K562 (cell line): ENCODE results near the gene PSMA7. TPM values are rescaled to one million over a fixed set of nuclear protein-coding genes. Genes with fewer than 3 reads are reported as not detected.
A peak's percentile ranks its signal among the peaks of the same experiment; 100 is the strongest.

Source experiments
- ATAC-seq: fragments of 200-7000 bp; cut with Tn5 transposase; 3 replicates; pipeline ENCODE4 v1.9.1; 2020; ENCODE audit warnings: moderate library complexity
- BruUV-seq: library from RNA; stranded (reverse); fragments of 400-500 nt; replicated peaks from 2 replicates; lab custom pipeline; 2021; lab: Mats Ljungman, UMichigan
- CTCF ChIA-PET: fragments of 300-600 bp; formaldehyde crosslinking; extraction: SDS; loops from one replicate; lab custom pipeline; 2021; ENCODE audit warnings: low intra/inter-chr PET ratio; lab: Yijun Ruan, JAX
- POLR2A ChIA-PET: fragments of 300-600, 350-650 bp; sonication (Branson Sonifier 250); formaldehyde crosslinking; extraction: SDS; loops from one replicate; lab custom pipeline; 2021; ENCODE audit warnings: antibody characterized with exemption, inconsistent platforms; lab: Yijun Ruan, JAX
- DNase-seq, 4 experiments: peaks; one replicate each; pipeline versions ENCODE4 v3.0.0 to v3.0.0-alpha.2; 2011 to 2018; ENCODE audit warnings: low spot score in 3 of 4, mixed read lengths in 3 of 4; ENCODE audit errors: extremely low read depth in 1 of 4
- FAIRE-seq: peaks from 2 replicates; lab custom pipeline; 2011; peaks lifted over from hg19 to GRCh38; lab: Jason Lieb, UNC
- H2AFZ ChIP-seq: 2 replicates; pipeline ENCODE4 v1.6.0; 2011; ENCODE audit warnings: low read depth, low read length, control low read depth, inconsistent platforms
- H3K27ac ChIP-seq: fragments of 200-600 bp; 3 replicates; pipeline ENCODE4 v1.8.0; 2011; ENCODE audit warnings: low read depth, mild to moderate bottlenecking, control low read depth, inconsistent platforms, low read length, moderate library complexity, mixed read lengths; ENCODE audit errors: extremely low read depth
- H3K27me3 ChIP-seq, 2 experiments: fragments of 300-600 bp in 1 of 2; 2 replicates in 1 of 2; 3 replicates in 1 of 2; pipeline versions ENCODE4 v1.6.0 to v1.8.0; 2011; ENCODE audit warnings: inconsistent platforms in 2 of 2, low read length in 2 of 2, mild to moderate bottlenecking in 1 of 2, mixed read lengths in 1 of 2, moderate library complexity in 1 of 2; ENCODE audit not compliant: control insufficient read depth in 2 of 2, insufficient read depth in 2 of 2
- H3K36me3 ChIP-seq: fragments of 300-600 bp; 3 replicates; pipeline ENCODE4 v1.8.0; 2011; ENCODE audit warnings: mild to moderate bottlenecking, low read length, inconsistent platforms; ENCODE audit not compliant: control insufficient read depth, insufficient read depth
- H3K4me1 ChIP-seq, 2 experiments: fragments of 200-600 bp in 1 of 2; replicated peaks in 1 of 2; 2 replicates in 1 of 2; 3 replicates in 1 of 2; pipeline versions ENCODE4 v1.5.1 to v1.8.0; 2011; ENCODE audit warnings: inconsistent platforms in 2 of 2, low read length in 2 of 2, mild to moderate bottlenecking in 1 of 2, mixed read lengths in 1 of 2, moderate library complexity in 1 of 2; ENCODE audit not compliant: control insufficient read depth in 2 of 2, insufficient read depth in 2 of 2
- H3K4me2 ChIP-seq: 2 replicates; pipeline ENCODE4 v1.6.1; 2011; ENCODE audit warnings: low read length, control low read depth, inconsistent platforms, mixed read lengths; ENCODE audit not compliant: insufficient read depth
- H3K4me3 ChIP-seq: fragments of 200-600 bp; sonication (generic), shearing (Covaris generic); 2 replicates; pipeline ENCODE4 v1.5.1; 2016; ENCODE audit warnings: control low read depth, inconsistent platforms
- H3K79me2 ChIP-seq: fragments of 200-600 bp; 3 replicates; pipeline ENCODE4 v1.8.0; 2011; ENCODE audit warnings: low read length, inconsistent platforms; ENCODE audit not compliant: control insufficient read depth, insufficient read depth
- H3K9ac ChIP-seq, 2 experiments: 2 replicates each; pipeline versions ENCODE4 v1.6.0 to v1.6.1; 2011; ENCODE audit warnings: low read depth in 2 of 2, low read length in 2 of 2, control low read depth in 1 of 2, inconsistent platforms in 1 of 2, mild to moderate bottlenecking in 1 of 2, mixed read lengths in 1 of 2; ENCODE audit not compliant: insufficient read depth in 1 of 2
- H3K9me1 ChIP-seq: one replicate; pipeline ENCODE4 v1.6.0; 2011; ENCODE audit warnings: inconsistent platforms, mild to moderate bottlenecking, low read length, moderate library complexity; ENCODE audit not compliant: control insufficient read depth, insufficient read depth
- H3K9me3 ChIP-seq: replicated peaks from 2 replicates; pipeline ENCODE4 v1.5.1; 2011; ENCODE audit warnings: low read depth, low read length, inconsistent platforms; ENCODE audit not compliant: control insufficient read depth, insufficient read depth
- H4K20me1 ChIP-seq: replicated peaks from 2 replicates; pipeline ENCODE4 v1.6.1; 2011; ENCODE audit warnings: low read length, inconsistent platforms, mixed read lengths; ENCODE audit not compliant: control insufficient read depth, insufficient read depth
- CBFB ChIP-seq: sonication (generic); formaldehyde crosslinking; IDR thresholded peaks from 2 replicates; pipeline ENCODE4 v1.4.0; 2020; ENCODE audit warnings: mild to moderate bottlenecking, missing genetic modification reagents
- HNRNPL ChIP-seq: fragments of 200-400 bp; formaldehyde crosslinking; IDR thresholded peaks from 2 replicates; pipeline ENCODE4 v1.6.1; 2017; ENCODE audit warnings: low read depth, mild to moderate bottlenecking, low read length
- MNT ChIP-seq, 2 experiments: fragments of 450-650 bp; conservative IDR thresholded peaks; 2 replicates each; pipeline ENCODE4 v1.6.1; 2017; ENCODE audit warnings: mild to moderate bottlenecking in 2 of 2, moderate library complexity in 2 of 2
- PCBP1 ChIP-seq: fragments of 200-400 bp; formaldehyde crosslinking; IDR thresholded peaks from 2 replicates; pipeline ENCODE4 v1.6.1; 2018; ENCODE audit warnings: mild to moderate bottlenecking, low read depth, low read length; ENCODE audit not compliant: poor library complexity, severe bottlenecking
- RBFOX2 ChIP-seq: fragments of 200-400 bp; formaldehyde crosslinking; IDR thresholded peaks from 2 replicates; pipeline ENCODE4 v1.6.1; 2017; ENCODE audit warnings: low read depth, mild to moderate bottlenecking, low read length, moderate library complexity
- UBTF ChIP-seq, 2 experiments: IDR thresholded peaks; 2 replicates each; pipeline ENCODE4 v1.6.1; 2012; ENCODE audit warnings: improper control_type of control experiment in 2 of 2, low read depth in 2 of 2, low read length in 2 of 2, borderline replicate concordance in 1 of 2
- YY1 ChIP-seq, 3 experiments: IDR thresholded peaks; 2 replicates each; pipeline ENCODE4 v1.6.1; 2011; ENCODE audit warnings: low read length in 2 of 3, mild to moderate bottlenecking in 2 of 3, moderate library complexity in 2 of 3, borderline replicate concordance in 1 of 3, control low read depth in 1 of 3, low read depth in 1 of 3; ENCODE audit not compliant: insufficient read depth in 3 of 3, insufficient replicate concordance in 2 of 3, control insufficient read depth in 1 of 3, insufficient read length in 1 of 3; ENCODE audit errors: extremely low read depth in 1 of 3
- ZBTB11 ChIP-seq, 3 experiments: fragments of 200-800 bp in 1 of 3; fragments of 250-450 bp in 1 of 3; fragments of 450-650 bp in 1 of 3; sonication (Bioruptor Pico) in 1 of 3; sonication (Bioruptor generic) in 1 of 3; formaldehyde crosslinking in 1 of 3; IDR thresholded peaks; 2 replicates each; pipeline versions ENCODE4 v1.6.1 to v1.8.0; 2016 to 2022; ENCODE audit warnings: mild to moderate bottlenecking in 2 of 3, missing genetic modification characterization in 2 of 3, missing compliant biosample characterization in 1 of 3, moderate library complexity in 1 of 3
- ZNF324 ChIP-seq: fragments of 250-450 bp; sonication (Bioruptor Pico); IDR thresholded peaks from 2 replicates; pipeline ENCODE4 v1.4.0; 2020; ENCODE audit warnings: mild to moderate bottlenecking
- whole genome bisulfite sequencing: fragments of 100-300 bp; shearing (Covaris generic); methylation state at CpG from one replicate; pipeline ENCODE4 v1.1.6; 2016; ENCODE audit warnings: low coverage, mixed read lengths; ENCODE audit not compliant: insufficient coverage; ENCODE audit errors: missing lambda C conversion rate; 5-methylcytosine and 5-hydroxymethylcytosine counted together
- in situ Hi-C: fragments of 300-500 bp; cut with MboI; formaldehyde crosslinking; loops from 4 replicates; pipeline ENCODE4 v1.15.0; 2018; ENCODE audit warnings: inconsistent platforms, mixed read lengths
- intact Hi-C: fragments of 100-400 bp; cut with micrococcal nuclease; formaldehyde crosslinking; loops from 2 replicates; pipeline ENCODE4 v1.14.2; 2022
- polyA plus RNA-seq, 8 experiments: library from polyadenylated mRNA; depleted of rRNA in 4 of 8; stranded (reverse) in 5 of 8; unstranded in 3 of 8; fragments of >200 nt; fragmentation: Nextera tagmentation in 2 of 8; fragmentation: Illumina TruSeq in 1 of 8; extraction: Ambion mirVana in 2 of 8; extraction: Trizol in 1 of 8; gene quantifications; 2 replicates each; pipeline versions ENCODE4 v1.2.1 to v1.2.3, GENCODE V29; 2011 to 2014; ENCODE audit warnings: inconsistent platforms in 1 of 8, missing spikeins in 1 of 8
- total RNA-seq, 7 experiments: library from RNA; depleted of rRNA in 6 of 7; stranded (reverse); fragments of >200 nt in 6 of 7; fragmentation: Illumina TruSeq in 2 of 7; extraction: Trizol in 2 of 7; gene quantifications; 2 replicates each; pipeline versions ENCODE4 v1.2.1 to v1.2.3, GENCODE V29; 2011 to 2021; ENCODE audit warnings: low replicate concordance in 1 of 7

PSMA7 gene
- total and polyA plus RNA-seq, 9 of the 15 experiments (the other 6 are each of a cell fraction or from before 2014, with no cell fraction given): 257 to 510 (median 393) TPM

- intact Hi-C loops (loop anchor here (5.0 to 10.0 kb wide), 4 partner anchors 77 to 241 kb away; partner anchors contain the start of genes RPS21 and TAF4), in situ Hi-C loops (no loop called here)
- peak; percentile 79 for FAIRE-seq
- Histone ChIP-seq H4K20me1 (peaks cover 49% of the 10 kb centered on the region), H3K36me3 (peaks cover 55% of the 10 kb centered on the region), H3K4me1 (peaks cover 33 to 64% of the 10 kb centered on the region in 2 experiments; a peak in 4 of 5 replicates), H3K9me1 (peaks cover 3% of the 10 kb centered on the region), H3K27me3 (no peaks in the 10 kb centered on the region), H3K4me2 (peak overlapping the region; percentile 80), H3K79me2 (peaks cover 93% of the 10 kb centered on the region), H3K4me3 (peak overlapping the region; percentile 89), H3K27ac (peak overlapping the region; percentile 91), H3K9ac (peak overlapping the region; percentile 90 to 93), H2AFZ (peak overlapping the region; percentile 69), H3K9me3 (no peaks in the 10 kb centered on the region)
- peak; percentile 69 for ATAC-seq
- ChIA-PET CTCF (no interaction called here), POLR2A (interaction anchor here (0.5 to 1.0 kb wide), 5 partner anchors 9 to 32 kb away, joined by 3 to 6 read pairs (median 3); no protein-coding TSS in a partner anchor)
- no TSS peak for BruUV-seq
- peak; percentile 48 to 77 (median 66) for DNase-seq
- under 1% methylated on average over 58 of the region's 104 CpGs for WGBS
- TF ChIP-seq CBFB (CRISPR knock-in tag) (0 out of 2 replicates have a peak, but pooled peaks have one; percentile 36), YY1 (IDR thresholded peaks at IDR 0.05; ENCODE audit: borderline replicate concordance in 1 of 3, control insufficient read depth in 1 of 3, extremely low read depth in 1 of 3, insufficient read depth in 3 of 3, insufficient read length in 1 of 3, insufficient replicate concordance in 2 of 3, low read depth in 1 of 3, low read length in 2 of 3) (peak in 1 of 3 experiments; percentile 42), HNRNPL (0 out of 2 replicates have a peak, but pooled peaks have one; percentile 33), ZBTB11 (CRISPR knock-in tag; IDR thresholded peaks at IDR 0.05) (peak in 2 of 3 experiments; percentile 29 to 66; a peak in 2 of 6 replicates), RBFOX2 (peak; percentile 73), UBTF (IDR thresholded peaks at IDR 0.05; ENCODE audit: borderline replicate concordance in 1 of 2, low read depth in 2 of 2, low read length in 2 of 2) (peak; percentile 67 to 86; a peak in 3 of 4 replicates), ZNF324 (CRISPR knock-in tag) (no peak), PCBP1 (peak; percentile 9), MNT (conservative IDR thresholded peaks at IDR 0.05) (peak; percentile 39 to 55; a peak in 2 of 4 replicates)
These were observed 997 bp upstream of the PSMA7 start for GRCh38 chr20:62143957-62144825.
